T47D (cell line): Measurements from ENCODE around the gene PPP1R12B.

Experiments used
- DNase-seq, 2 experiments: peaks; one replicate each; pipeline versions ENCODE4 v3.0.0 to v3.0.0-alpha.2; 2011 to 2012; ENCODE audit warnings: low read depth in 1 of 2, low spot score in 1 of 2
- JUND ChIP-seq: IDR thresholded peaks from 2 replicates; pipeline ENCODE4 v1.6.1; 2012; ENCODE audit warnings: low read depth
- in situ Hi-C: cut with HindIII; loops from 2 replicates; pipeline ENCODE4 v1.10.0; 2016; ENCODE audit warnings: low sequenced_read_pairs, low pct_unique_long_range_greater_than_20kb

The PPP1R12B gene

GRCh38 chr1:202564958-202565495 is 216.5 kb downstream of the PPP1R12B start:
- no peak for TF ChIP-seq JUND

GRCh38 chr1:202565890-202566602 is 217.5 kb downstream of the PPP1R12B start:
- DNase-seq: no peak
- in situ Hi-C loops: no loop called here
- TF ChIP-seq JUND: no peak

More at GRCh38 chr1:202564958-202565495, 216.5 kb downstream of the PPP1R12B start:
- in situ Hi-C loops: no loop called here
- no peak for DNase-seq

- no peak for DNase-seq
- in situ Hi-C loops: no loop called here
- no peak for TF ChIP-seq JUND
Measured at GRCh38 chr1:202567738-202568137, 219.2 kb downstream of the PPP1R12B start.

- no peak for TF ChIP-seq JUND
- in situ Hi-C loops: no loop called here
- no peak for DNase-seq
Measured at GRCh38 chr1:202568410-202568809, 219.9 kb downstream of the PPP1R12B start.

GRCh38 chr1:202568826-202569225 is 220.3 kb downstream of the PPP1R12B start:
- in situ Hi-C loops: no loop called here
- no peak for DNase-seq
- TF ChIP-seq JUND: no peak

GRCh38 chr1:202569393-202570322 is 221.2 kb downstream of the PPP1R12B start:
- in situ Hi-C loops: no loop called here
- no peak for DNase-seq
- TF ChIP-seq JUND: no peak

GRCh38 chr1:202571719-202572339 is 223.3 kb downstream of the PPP1R12B start:
- DNase-seq: peak in 1 of 2 experiments; percentile 61
- TF ChIP-seq JUND: no peak
- in situ Hi-C loops: no loop called here

- no peak for DNase-seq
- in situ Hi-C loops: no loop called here
- no peak for TF ChIP-seq JUND
Measured at GRCh38 chr1:202572867-202573266, 224.4 kb downstream of the PPP1R12B start.

GRCh38 chr1:202575918-202576653 is 227.6 kb downstream of the PPP1R12B start:
- DNase-seq: no peak
- in situ Hi-C loops: no loop called here

GRCh38 chr1:202576816-202577215 is 228.3 kb downstream of the PPP1R12B start:
- no peak for TF ChIP-seq JUND

More at GRCh38 chr1:202575918-202576653, 227.6 kb downstream of the PPP1R12B start:
- TF ChIP-seq JUND: 0 out of 2 replicates have a peak, but pooled peaks have one; percentile 11

GRCh38 chr1:202577381-202577780 is 228.9 kb downstream of the PPP1R12B start:
- DNase-seq: no peak
- TF ChIP-seq JUND: no peak
- in situ Hi-C loops: no loop called here

More at GRCh38 chr1:202576816-202577215, 228.3 kb downstream of the PPP1R12B start:
- DNase-seq: no peak
- in situ Hi-C loops: no loop called here

- no peak for TF ChIP-seq JUND
- in situ Hi-C loops: no loop called here
- DNase-seq: no peak
Measured at GRCh38 chr1:202578001-202578504, 229.6 kb downstream of the PPP1R12B start.
